GM10266 (cell line): ENCODE measurements around the gene EPC2.
"Not testable (repeated sequence)": the region's sequence is repeated elsewhere in the genome, so short reads cannot be mapped to it uniquely, and the experiment has no call there.

Source experiments
- DNase-seq: peaks from one replicate; pipeline ENCODE4 v3.0.0; 2012; ENCODE audit errors: extremely low spot score
- CTCF ChIP-seq: IDR thresholded peaks from 2 replicates; pipeline ENCODE4 v1.5.1; 2012; ENCODE audit warnings: mild to moderate bottlenecking, low read depth; ENCODE audit not compliant: control insufficient read depth, insufficient read depth; ENCODE audit errors: missing control alignments

Gene EPC2

GRCh38 chr2:148650881-148651280, 6.3 kb downstream of the EPC2 start:
- TF ChIP-seq CTCF: no peak
- no peak for DNase-seq

GRCh38 chr2:148651972-148652371, 7.4 kb downstream of the EPC2 start:
- DNase-seq: no peak
- no peak for TF ChIP-seq CTCF

GRCh38 chr2:148653437-148653836, 8.9 kb downstream of the EPC2 start:
- DNase-seq: no peak
- TF ChIP-seq CTCF: no peak

- DNase-seq: no peak
- no peak for TF ChIP-seq CTCF
Measured at GRCh38 chr2:148654435-148654834, 9.9 kb downstream of the EPC2 start.

- DNase-seq: no peak
- no peak for TF ChIP-seq CTCF
Measured at GRCh38 chr2:148656516-148656915, 12.0 kb downstream of the EPC2 start.

- peak; percentile 34 for DNase-seq
- TF ChIP-seq CTCF: no peak
Measured at GRCh38 chr2:148658807-148659722, 14.5 kb downstream of the EPC2 start.

GRCh38 chr2:148660999-148661398, 16.4 kb downstream of the EPC2 start:
- no peak for DNase-seq

GRCh38 chr2:148662332-148662731, 17.8 kb downstream of the EPC2 start:
- not testable (repeated sequence) for DNase-seq

More at GRCh38 chr2:148660999-148661398, 16.4 kb downstream of the EPC2 start:
- TF ChIP-seq CTCF: no peak
